GM23338 (cell line): ENCODE measurements around the gene FBN2.

ENCODE experiments used
- EZH2 ChIP-seq: fragments of 200-600 bp; sonication (generic); IDR thresholded peaks from one replicate; pipeline ENCODE4 v1.8.0; 2017; ENCODE audit warnings: antibody characterized with exemption, mild to moderate bottlenecking, low read depth; ENCODE audit not compliant: unreplicated experiment
- JUNB ChIP-seq: IDR thresholded peaks from one replicate; pipeline ENCODE4 v1.6.1; 2016; ENCODE audit warnings: antibody characterized with exemption; ENCODE audit not compliant: unreplicated experiment
- STAT1 ChIP-seq: IDR thresholded peaks from one replicate; pipeline ENCODE4 v1.6.1; 2016; ENCODE audit warnings: antibody characterized with exemption; ENCODE audit not compliant: unreplicated experiment
- ZNF114 ChIP-seq: fragments of 250-450 bp; sonication (Bioruptor Pico); IDR thresholded peaks from 2 replicates; pipeline ENCODE4 v1.5.0; 2020; ENCODE audit warnings: mild to moderate bottlenecking, moderate library complexity
- TF ChIP-seq, protein P1 (sequence below), 2 experiments: fragments of 200-600 bp in 1 of 2; sonication (generic) in 1 of 2; conservative IDR thresholded peaks; 2 replicates each; pipeline versions ENCODE4 v1.5.1 to v1.6.1; 2016 to 2017; ENCODE audit warnings: antibody characterized with exemption in 2 of 2, low read depth in 2 of 2, mild to moderate bottlenecking in 2 of 2, moderate library complexity in 1 of 2
- TF ChIP-seq, protein P2 (sequence below): IDR thresholded peaks from one replicate; pipeline ENCODE4 v1.6.1; 2018; ENCODE audit warnings: antibody characterized with exemption; ENCODE audit not compliant: unreplicated experiment
- TF ChIP-seq, protein P3 (sequence below): IDR thresholded peaks from 2 replicates; pipeline ENCODE4 v1.6.1; 2016; ENCODE audit warnings: antibody characterized with exemption

DNA sequence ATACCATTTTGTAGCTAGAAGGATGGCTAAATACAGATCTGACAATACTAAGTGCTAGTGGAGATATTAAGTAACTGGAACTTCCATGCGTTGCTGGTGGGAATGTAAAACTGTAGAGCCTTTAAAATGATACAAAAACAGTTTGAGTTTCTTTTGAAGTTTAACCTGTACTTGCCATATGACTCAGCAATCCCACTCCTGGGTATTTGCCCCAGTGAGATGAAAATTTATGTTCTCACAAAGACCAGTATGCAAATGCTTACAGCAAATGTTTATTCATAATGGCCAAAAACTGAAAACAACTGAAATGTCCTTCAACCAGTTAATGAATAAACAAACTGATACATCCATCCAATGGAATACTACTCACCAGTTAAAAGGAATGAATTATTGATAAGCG lies 317.2 kb downstream of the FBN2 start:
- no peak for TF ChIP-seq EZH2
- TF ChIP-seq ZNF114 (CRISPR knock-in tag): no peak
- TF ChIP-seq, protein P1, sequence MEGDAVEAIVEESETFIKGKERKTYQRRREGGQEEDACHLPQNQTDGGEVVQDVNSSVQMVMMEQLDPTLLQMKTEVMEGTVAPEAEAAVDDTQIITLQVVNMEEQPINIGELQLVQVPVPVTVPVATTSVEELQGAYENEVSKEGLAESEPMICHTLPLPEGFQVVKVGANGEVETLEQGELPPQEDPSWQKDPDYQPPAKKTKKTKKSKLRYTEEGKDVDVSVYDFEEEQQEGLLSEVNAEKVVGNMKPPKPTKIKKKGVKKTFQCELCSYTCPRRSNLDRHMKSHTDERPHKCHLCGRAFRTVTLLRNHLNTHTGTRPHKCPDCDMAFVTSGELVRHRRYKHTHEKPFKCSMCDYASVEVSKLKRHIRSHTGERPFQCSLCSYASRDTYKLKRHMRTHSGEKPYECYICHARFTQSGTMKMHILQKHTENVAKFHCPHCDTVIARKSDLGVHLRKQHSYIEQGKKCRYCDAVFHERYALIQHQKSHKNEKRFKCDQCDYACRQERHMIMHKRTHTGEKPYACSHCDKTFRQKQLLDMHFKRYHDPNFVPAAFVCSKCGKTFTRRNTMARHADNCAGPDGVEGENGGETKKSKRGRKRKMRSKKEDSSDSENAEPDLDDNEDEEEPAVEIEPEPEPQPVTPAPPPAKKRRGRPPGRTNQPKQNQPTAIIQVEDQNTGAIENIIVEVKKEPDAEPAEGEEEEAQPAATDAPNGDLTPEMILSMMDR (conservative IDR thresholded peaks at IDR 0.05; ENCODE audit: low read depth in 2 of 2): no peak
- TF ChIP-seq, protein P2, sequence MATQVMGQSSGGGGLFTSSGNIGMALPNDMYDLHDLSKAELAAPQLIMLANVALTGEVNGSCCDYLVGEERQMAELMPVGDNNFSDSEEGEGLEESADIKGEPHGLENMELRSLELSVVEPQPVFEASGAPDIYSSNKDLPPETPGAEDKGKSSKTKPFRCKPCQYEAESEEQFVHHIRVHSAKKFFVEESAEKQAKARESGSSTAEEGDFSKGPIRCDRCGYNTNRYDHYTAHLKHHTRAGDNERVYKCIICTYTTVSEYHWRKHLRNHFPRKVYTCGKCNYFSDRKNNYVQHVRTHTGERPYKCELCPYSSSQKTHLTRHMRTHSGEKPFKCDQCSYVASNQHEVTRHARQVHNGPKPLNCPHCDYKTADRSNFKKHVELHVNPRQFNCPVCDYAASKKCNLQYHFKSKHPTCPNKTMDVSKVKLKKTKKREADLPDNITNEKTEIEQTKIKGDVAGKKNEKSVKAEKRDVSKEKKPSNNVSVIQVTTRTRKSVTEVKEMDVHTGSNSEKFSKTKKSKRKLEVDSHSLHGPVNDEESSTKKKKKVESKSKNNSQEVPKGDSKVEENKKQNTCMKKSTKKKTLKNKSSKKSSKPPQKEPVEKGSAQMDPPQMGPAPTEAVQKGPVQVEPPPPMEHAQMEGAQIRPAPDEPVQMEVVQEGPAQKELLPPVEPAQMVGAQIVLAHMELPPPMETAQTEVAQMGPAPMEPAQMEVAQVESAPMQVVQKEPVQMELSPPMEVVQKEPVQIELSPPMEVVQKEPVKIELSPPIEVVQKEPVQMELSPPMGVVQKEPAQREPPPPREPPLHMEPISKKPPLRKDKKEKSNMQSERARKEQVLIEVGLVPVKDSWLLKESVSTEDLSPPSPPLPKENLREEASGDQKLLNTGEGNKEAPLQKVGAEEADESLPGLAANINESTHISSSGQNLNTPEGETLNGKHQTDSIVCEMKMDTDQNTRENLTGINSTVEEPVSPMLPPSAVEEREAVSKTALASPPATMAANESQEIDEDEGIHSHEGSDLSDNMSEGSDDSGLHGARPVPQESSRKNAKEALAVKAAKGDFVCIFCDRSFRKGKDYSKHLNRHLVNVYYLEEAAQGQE: no peak
- no peak for TF ChIP-seq STAT1
- no peak for TF ChIP-seq JUNB
- TF ChIP-seq, protein P3, sequence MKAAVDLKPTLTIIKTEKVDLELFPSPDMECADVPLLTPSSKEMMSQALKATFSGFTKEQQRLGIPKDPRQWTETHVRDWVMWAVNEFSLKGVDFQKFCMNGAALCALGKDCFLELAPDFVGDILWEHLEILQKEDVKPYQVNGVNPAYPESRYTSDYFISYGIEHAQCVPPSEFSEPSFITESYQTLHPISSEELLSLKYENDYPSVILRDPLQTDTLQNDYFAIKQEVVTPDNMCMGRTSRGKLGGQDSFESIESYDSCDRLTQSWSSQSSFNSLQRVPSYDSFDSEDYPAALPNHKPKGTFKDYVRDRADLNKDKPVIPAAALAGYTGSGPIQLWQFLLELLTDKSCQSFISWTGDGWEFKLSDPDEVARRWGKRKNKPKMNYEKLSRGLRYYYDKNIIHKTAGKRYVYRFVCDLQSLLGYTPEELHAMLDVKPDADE: no peak
